HG03066 (cell line): Measurements from ENCODE around the gene PHACTR4.
"Not testable (repeated sequence)": the region's sequence is repeated elsewhere in the genome, so short reads cannot be mapped to it uniquely, and the experiment has no call there.

Source experiments
- ATAC-seq: cut with Tn5 transposase; IDR thresholded peaks from one replicate; pipeline ENCODE4 v1.9.1; 2021; ENCODE audit warnings: low read depth; ENCODE audit not compliant: unreplicated experiment

The PHACTR4 gene

DNA sequence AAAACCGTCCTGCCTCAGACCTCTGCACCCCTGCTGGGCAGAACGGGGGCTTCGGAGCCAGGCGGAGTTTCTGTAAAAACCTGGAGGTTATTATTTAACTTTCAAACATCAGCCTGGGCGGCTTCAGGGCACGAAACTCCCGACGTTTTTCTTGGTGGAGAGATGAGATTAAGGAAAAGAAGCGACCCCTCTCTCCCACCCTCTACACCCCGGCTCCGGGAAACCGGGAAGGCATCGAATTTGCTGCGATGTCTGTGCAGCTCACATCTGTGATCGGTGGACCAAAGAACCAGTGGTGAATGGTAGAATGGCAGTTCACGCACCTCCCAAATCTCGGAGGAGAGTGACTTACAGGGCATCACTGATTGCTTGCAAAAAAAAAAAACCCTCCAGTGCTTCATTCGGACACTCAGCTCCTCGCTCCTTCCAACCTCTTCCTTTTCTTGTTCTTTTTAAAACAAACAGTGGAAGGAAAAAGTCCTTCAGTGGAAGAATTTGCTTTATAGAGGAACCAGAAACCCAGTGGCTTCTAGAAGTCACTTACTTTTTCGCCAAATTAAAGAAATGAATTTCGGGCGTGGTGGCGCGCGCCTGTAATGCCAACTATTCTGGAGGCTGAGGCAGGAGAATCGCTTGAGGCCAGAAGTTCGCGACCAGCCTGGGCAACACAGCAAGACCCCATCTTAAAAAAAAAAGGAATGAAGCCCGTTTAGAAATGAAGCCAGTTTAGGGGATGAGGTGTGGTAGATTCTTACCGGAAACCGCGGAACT is 884 bp downstream of the PHACTR4 start:
- ATAC-seq: no peak

DNA sequence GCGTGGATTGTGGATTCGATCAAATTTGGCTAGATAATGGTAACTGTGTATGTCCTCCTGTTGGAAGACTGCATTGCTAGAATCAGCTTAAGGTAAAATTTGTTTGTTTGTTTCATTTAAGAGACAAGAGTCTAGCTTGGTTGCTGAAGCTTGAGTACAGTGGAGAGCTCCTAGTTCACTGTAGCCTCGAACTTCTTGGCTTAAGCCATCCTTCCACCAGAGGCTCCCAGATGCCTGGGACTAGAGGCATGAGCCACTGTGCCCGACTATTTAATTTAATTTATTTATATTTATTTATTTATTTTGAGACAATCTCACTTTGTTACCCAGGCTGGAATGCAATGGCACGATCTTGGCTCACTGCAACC is 1.5 kb downstream of the PHACTR4 start:
- ATAC-seq: no peak

DNA sequence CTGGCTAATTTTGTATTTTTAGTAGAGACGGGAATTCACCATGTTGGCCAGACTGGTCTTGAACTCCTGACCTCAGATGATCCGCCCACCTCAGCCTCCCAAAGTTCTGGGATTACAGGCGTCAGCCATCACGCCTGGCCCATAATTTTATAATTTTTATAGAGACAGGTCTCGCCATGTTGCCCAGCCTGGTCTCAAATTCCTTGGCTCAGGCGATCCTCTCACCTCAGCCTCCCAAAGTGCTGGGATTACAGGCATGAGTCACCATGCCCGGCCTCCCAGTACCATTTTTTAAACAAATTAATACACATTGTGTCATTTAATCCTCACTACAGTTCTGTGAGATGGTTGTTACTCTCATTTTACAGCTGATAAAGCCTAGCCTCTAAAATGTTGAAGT is 3.9 kb downstream of the PHACTR4 start:
- not testable (repeated sequence) for ATAC-seq

DNA sequence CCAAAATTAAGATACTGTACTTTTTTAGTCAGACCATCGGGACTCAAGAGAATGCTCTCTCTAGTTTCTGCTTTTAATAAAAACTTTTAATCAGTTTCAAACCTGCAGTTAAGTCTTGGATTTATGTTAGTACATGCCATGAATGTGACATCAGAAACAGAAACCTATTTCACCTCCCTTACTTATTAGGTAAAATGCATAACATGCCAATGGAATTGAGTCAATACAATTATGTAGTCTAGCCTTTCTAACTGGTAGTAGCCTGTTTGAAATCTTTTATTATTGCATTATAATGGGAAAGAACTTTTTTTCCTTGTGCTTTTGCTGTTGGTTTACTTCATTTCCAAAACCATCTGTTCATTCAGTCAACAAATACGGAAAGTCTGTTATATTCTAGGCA is 4.8 kb downstream of the PHACTR4 start:
- ATAC-seq: no peak

DNA sequence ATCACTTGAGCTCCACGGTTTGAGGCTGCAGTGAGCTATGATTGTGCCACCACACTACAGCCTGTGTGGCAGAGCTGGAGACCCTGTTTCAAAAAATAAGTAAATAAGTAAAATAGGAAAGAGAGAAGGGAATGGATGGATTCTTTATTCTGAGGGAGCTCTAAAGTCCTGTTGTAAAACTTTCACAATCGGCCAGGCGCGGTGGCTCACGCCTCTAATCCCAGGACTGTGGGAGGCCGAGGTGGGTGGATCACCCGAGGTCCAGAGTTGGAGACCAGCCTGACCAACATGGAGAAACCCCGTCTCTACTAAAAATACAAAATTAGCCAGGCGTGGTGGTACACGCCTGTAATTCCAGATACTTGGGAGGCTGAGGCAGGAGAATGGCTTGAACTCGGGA is 6.1 kb downstream of the PHACTR4 start:
- ATAC-seq: not testable (repeated sequence)

DNA sequence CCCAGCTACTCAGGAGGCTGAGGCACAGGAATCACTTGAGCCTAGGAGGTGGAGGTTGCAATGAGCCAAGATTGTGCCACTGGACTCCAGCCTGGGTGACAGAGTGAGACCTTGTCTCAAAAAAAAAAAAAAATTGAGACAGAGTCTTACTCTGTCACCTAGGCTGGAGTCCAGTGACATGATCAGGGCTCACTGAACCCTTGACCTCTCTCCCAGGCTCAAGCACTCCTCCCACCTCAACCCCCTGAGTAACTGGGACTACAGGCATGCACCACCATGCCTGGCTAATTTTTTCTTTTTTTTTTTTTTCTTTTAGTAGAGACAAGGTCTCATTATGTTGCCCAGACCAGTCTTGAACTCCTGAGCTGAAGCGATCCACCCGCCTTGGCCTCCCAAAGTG is 6.7 kb downstream of the PHACTR4 start:
- ATAC-seq: not testable (repeated sequence)

DNA sequence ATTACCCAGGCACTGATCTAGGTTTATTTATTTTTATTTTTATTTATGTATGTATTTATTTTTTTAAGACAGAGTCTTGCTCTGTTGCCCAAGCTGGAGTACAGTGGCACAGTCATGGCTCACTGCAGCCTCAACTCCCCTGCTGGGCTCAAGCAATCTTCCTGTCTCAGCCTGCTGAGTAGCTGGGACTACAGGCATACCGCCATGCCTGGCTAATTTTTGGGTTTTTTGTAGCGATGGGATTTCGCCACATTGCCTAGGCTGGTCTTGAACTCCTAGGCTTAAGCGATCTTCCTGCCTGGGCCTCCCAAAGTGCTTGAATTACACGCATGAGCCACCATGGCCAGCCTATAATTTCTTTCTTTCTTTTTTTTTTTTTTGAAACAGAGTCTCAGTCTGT is 9.4 kb downstream of the PHACTR4 start:
- ATAC-seq: no peak

DNA sequence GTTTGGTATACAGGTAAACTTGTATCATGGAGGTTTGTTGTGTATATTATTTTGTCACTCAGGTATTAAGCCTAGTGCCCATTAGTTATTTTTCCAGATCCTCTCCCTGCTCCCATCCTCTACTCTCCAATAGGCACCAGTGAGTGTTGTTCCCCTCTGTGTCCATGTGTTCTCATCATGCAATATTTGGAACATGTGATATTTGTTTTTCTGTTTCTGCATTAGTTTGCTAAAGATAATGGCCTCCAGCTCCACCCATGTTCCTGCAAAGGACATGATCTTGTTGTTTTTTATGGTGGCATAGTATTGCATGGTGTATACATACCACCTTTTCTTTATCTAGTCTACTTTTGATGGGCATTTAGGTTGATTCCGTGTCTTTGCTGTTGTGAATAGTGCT is 10.9 kb downstream of the PHACTR4 start:
- ATAC-seq: no peak

DNA sequence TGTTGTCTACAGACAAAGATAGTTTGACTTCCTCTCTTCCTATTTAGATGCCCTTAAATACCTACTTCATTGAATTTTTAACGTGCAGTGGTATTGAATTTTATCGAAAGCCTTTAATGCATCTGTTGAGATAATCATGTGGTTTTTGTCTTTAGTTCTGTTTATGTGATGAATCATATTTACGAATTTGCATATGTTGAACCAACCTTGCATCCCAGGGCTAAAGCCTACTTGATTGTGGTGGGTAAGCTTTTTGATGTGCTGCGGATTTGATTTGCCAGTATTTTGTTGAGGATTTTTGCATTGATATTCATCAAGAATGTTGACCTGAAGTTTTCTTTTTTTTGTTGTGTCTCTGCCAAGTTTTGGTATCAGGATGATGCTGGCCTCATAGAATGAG is 14.2 kb downstream of the PHACTR4 start:
- not testable (repeated sequence) for ATAC-seq

DNA sequence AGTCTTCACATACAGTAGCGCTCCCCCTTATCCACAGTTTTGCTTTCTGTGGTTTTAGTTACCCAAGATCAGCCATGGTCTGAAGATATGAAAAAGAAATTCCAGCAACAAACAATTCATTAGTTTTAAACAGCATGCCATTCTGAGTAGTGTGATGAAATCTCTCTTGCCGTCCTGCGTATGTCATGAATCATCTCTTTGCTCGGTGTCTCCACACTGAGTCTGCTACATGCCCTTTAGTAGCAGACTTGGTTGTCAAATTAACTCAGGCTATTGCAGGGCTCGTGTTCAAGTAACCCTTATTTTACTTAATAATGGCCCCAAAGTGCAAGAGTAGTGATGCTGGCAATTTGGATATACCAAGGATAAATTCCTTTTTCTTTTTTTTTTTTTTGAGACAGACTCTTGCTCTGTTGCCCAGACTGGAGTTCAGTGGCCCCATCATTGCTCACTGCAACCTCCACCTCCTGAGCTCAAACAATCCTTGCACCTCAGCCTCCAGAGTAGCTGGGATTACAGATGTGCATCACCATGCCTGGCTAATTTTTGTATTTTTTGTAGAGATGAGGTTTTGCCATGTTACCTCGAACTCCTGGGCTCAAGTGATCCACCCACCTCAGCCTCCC is 22.6 kb downstream of the PHACTR4 start:
- no peak for ATAC-seq

DNA sequence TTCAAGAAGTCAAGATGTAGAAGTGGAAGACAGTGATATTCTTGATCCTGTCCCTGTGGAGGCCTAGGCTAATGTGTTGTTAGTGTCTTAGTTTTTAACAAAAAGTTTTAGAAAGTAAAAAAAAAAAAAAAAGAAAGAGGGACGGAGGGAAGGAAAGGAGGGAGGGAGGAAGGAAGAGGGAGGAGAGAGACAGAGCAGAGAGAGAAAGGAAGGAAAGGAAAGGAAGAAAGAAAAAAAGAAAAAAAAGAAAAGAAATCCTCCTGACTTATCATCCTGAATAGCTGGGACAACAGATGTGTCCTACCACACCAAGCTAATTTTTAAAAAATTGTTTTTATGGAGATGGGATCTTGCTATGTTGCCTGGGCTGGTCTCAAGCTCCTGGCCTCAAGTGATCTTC is 24.6 kb downstream of the PHACTR4 start:
- no peak for ATAC-seq

DNA sequence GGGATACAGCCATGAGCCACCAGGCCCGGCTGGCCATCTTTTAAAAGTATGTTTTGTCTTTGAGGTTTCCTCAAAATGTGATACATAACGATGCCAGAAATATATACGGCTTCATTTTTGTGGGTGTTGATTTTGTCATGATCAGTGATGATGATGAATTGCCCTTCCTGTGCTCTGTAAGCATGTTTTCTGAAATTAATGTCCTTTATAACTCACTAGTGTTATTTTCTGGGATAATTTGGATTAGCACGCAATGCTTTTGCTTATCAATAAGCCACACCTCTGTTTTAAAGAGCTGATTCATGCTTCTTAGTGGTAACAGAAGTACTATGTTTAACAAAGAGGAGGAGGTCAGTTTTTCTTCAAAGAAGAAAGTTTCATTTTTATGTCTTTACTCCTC is 25.6 kb downstream of the PHACTR4 start:
- ATAC-seq: no peak

DNA sequence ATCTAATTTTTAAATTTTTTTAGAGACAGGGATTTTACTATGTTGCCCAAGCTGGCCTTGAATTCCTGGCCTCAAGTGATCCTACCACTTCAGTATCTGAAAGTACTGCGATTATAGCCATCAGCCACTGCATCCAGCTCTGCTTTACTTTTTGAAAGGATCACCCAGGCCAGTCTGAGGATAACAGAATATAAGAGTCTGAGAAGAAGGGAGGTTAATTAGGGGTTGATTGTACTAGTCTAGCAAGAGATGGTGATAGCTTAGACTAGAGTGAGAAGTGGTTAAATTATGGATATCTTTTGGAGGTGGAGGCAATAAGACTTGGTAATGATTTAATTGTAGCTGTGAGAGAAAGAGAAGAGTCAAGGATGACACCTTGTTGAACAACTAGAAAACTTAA is 32.2 kb downstream of the PHACTR4 start:
- ATAC-seq: no peak

DNA sequence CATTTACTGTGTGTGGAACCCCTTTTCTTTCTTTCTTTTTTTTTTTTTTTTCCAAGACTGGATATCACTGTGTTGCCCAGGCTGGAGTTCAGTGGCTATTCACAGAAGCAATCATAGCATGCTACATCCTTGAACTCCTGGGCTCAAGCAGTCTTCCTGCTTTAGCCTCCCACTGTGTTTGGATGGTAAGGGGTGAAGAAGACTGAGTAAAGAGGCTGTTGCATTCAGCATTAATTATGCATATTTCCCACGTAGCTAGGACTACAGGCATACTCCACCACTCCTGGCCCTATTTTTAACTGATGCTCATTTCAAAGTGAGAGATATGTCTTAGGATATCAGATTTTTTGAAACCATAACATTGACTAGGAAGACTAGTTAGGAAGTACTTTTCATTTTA is 39.5 kb downstream of the PHACTR4 start:
- no peak for ATAC-seq

DNA sequence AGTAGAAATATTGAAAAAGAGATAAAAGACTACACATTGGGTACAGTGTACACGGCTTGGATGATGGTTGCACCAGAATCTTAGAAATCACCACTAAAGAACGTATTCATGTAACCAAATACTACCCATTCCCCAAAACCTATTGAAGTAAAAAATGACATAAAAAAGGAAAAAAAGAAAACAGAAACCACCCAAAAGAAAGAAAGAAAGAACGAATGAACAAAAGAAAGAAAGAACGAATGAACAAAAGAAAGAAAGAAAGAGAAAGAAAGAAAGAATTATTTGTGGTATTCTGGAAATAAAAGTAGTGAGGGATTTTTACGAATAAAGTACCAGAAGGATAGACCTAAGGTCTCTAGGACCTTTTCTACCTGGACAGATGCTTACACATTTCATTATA is 42.1 kb downstream of the PHACTR4 start:
- no peak for ATAC-seq

DNA sequence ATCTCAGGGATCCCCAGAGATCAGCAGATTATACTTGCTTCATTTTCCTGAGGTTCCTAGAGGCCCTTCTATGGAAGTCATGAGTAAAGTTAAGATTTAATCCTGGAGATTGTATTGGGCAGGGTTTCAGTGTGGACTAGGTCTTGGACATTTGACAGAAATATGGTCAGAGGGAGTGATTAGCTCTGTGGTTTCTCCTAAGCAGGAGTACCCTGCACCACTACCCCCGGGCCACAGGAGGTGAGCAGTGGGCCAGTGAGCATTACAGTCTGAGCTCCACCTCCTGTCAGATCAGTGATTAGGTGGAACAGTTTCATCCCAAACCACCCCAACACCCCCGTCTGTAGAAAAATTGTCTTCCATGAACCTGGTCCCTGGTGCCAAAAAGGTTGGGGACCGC is 43.2 kb downstream of the PHACTR4 start:
- no peak for ATAC-seq

DNA sequence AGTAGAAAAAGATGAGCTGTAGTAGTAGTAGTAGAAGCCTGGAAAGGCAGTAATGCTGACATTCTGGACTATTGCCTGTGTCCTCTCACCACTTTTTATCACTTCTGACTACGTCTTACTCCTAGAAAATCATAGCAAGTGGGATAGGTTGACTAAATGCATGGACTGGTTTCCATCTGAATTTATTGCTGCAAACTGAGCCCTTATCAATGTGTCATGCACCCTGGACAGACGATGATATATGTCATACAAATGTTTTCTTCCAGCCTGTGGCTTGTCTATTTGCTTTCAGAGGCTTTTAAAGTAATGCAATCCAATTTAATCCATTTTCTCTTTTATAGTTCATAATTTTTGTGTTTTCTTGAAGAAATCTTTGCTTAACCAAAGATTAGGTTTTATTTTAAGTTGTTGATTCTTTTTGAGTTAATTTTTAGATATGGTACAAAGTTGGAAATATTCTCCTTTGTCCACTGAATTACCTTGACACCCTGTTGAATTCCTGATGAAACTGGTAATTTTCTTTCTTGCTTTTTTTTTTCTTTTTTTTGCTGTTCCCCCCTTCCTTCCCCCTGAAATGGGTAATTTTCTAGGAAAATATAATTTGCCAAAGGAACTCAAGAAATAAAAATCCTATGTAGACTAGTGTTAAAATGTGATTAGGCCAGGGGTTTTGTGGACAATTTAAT is 47.1 kb downstream of the PHACTR4 start:
- no peak for ATAC-seq

DNA sequence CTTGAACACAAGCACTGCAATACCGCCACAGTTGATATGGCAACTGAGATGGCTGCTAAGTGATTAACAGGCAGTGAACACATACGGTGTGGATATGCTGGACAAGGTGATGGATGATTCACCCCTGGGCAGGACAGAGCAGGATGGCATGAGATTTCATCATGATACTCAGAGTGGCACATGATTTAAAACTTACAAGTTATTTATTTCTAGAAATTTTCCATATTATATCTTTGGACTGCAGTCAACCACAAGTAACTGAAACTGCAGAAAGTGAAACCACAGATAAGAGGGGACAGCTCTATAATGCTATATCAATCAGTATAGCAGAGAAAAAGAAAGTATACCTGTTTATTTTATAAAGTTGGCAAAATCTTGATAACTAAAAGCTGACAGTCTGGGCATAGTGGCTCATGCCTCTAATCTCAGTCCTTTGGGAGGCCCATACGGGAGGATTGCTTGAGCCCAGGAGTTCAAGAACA is 47.9 kb downstream of the PHACTR4 start:
- ATAC-seq: no peak

DNA sequence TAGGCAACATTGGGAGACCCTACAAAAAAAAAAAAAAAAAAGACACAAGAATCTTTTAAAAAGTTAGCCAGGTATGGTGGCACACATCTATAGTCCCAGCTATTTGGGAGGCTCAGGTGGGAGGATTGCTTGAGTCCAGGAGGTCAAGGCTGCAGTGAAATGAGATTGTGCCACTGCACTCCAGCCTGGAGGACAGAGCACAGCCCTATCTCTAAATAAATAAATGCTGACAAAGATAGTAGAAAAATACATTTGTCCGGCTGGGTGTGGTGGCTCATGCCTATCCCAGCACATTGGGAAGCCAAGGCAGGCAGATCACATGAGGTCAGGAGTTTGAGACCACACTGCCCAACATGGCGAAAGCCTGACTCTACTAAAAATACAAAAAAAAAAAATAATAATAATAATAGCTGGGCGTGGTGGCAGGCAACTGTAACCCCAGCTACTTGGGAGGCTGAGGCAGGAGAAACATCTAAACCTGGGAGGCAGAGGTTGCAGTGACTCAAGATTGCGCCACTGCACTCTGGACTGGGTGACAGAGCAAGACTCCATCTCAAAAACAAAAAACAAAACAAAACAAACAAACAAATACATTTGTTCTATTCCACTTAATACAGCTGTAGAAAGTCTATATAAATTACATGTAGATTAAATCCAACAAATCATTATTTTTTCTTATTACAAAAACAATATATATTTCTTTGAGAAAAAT is 48.5 kb downstream of the PHACTR4 start:
- ATAC-seq: no peak

DNA sequence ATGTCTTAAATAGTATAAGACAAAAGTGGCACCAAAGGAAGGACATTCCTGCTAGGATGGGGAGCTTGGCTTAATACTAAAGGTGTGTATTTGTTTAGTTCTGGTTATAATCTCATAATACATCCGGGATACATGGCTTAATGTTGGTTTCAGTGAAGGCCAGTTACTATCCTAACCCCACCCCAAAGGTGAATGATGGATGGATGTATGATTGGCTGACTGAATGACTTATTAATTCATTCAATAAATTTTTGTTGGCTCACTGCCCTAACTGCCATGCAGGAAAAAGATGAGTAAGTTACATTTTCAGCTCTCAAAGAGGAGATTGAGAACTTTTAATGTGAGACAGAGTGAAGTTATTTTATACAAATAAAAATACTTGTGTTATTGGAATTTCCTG is 52.2 kb downstream of the PHACTR4 start:
- ATAC-seq: no peak

DNA sequence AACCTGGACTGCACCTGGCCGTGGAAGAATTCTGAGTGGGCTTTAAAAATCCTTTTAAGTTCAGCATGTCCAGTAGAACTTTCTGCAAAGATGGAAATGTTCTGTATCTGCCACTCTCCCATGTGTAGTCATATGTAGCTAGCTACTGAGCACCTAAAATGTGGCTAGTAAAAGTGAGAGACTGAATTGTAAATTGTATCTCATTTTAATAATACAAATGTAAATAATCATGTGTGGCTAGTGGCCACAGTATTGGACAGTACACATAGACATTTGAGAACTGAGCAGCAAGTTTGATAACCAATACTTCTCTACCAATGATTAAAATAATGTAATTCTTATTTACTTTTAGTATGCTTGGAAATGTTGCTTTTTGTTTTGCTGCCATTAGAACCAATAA is 57.3 kb downstream of the PHACTR4 start:
- ATAC-seq: no peak
